GM10266 (cell line): ENCODE results near the gene NFIC.
"Not testable (repeated sequence)": the region's sequence is repeated elsewhere in the genome, so short reads cannot be mapped to it uniquely, and the experiment has no call there.

Experiments
- DNase-seq: peaks from one replicate; pipeline ENCODE4 v3.0.0; 2012; ENCODE audit errors: extremely low spot score
- CTCF ChIP-seq: IDR thresholded peaks from 2 replicates; pipeline ENCODE4 v1.5.1; 2012; ENCODE audit warnings: mild to moderate bottlenecking, low read depth; ENCODE audit not compliant: control insufficient read depth, insufficient read depth; ENCODE audit errors: missing control alignments

Gene NFIC

DNA sequence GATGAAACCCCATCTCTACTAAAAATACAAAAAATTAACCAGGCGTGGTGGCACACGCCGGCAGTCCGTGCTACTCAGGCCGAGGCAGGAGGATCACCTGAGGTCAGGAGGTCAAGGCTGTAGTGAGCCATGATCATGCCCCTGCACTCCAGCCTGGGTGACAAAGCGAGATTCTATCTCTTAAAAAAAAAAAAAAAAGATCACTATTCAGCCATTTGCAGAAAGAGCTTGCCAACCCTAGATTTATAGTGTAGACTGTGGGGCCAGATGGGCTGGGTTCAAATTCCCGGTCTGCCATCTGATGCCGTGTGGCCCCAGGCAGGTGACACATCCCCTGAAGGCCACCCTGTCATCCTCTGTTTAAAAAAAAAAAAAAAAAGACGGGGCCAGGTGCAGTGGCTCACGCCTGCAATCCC, 85.1 kb downstream of the NFIC start:
- no peak for DNase-seq
- no peak for TF ChIP-seq CTCF

GRCh38 chr19:3452171-3452941, 86.0 kb downstream of the NFIC start:
- no peak for TF ChIP-seq CTCF

DNA sequence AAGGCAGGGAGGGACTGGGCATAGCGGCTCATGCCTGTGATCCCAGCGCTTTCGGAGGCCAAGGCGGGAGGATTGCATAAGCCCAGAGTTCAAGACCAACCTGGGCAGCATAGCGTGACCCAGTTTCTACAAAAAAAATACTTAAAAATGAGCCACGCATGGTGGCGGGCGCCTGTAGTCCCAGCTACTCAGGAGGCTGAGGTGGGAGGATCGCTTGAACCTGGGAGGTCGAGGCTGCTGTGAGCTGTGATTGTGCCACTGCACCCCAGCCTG, 86.5 kb downstream of the NFIC start:
- DNase-seq = not testable (repeated sequence)

More at GRCh38 chr19:3452171-3452941, 86.0 kb downstream of the NFIC start:
- DNase-seq = no peak

DNA sequence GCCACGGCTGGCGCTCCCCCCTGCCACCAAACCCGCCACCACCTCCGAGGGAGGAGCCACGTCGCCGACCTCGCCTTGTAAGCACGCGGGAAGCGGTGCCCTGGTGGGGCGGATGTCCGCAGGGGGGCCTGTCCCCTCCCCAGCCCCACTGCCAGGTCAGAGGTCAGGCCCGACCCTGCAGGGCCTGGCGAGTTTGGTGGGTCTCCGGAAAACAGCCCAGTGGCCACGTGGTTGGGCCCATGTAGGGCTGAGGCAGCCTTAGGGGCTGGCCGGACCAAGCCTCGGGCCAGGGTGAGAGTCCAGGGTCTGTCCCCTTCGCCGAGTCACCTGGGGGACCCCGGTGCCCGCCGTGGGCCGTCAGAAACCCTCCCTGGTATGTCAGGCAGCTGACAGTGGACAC, 87.5 kb downstream of the NFIC start:
- DNase-seq = no peak
- no peak for TF ChIP-seq CTCF

GRCh38 chr19:3454656-3455392, 88.4 kb downstream of the NFIC start:
- no peak for TF ChIP-seq CTCF
- no peak for DNase-seq

- no peak for DNase-seq
- no peak for TF ChIP-seq CTCF
These were observed 89.1 kb downstream of the NFIC start for GRCh38 chr19:3455393-3455955.

DNA sequence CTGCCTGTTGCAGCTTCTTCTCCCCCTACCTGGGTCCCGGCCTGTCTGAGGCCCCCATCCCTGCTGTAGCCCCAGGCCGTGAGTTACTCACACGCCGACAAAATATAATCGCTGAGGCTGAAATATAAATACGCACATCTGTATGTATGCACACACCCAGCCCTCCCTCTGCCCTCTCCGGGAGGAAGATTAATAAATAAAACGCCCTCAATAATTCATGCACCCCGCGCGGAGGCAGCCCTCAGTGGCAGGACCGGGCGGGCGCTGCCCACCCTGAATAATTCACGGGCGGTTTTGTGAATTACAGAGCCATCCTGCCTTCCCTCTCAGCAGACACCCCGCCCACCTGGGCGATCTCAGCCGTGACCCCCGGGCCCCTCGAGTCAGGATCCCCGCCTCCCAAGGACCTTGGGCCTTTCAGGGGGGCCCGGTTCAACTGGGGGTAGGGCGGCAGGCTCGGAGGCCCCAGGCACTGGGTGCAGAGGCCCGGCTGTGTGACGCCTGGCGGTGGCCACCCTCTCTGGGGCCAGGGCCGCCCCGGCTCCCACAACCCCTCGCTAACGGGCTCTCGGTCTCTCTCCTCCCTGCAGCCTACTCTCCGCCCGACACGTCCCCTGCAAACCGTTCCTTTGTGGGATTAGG, 89.7 kb downstream of the NFIC start:
- DNase-seq = no peak
- no peak for TF ChIP-seq CTCF
